T47D (cell line): ENCODE measurements around the gene GPC6.

ENCODE experiments used
- DNase-seq, 2 experiments: peaks; one replicate each; pipeline versions ENCODE4 v3.0.0 to v3.0.0-alpha.2; 2011 to 2012; ENCODE audit warnings: low read depth in 1 of 2, low spot score in 1 of 2
- JUND ChIP-seq: IDR thresholded peaks from 2 replicates; pipeline ENCODE4 v1.6.1; 2012; ENCODE audit warnings: low read depth
- in situ Hi-C: cut with HindIII; loops from 2 replicates; pipeline ENCODE4 v1.10.0; 2016; ENCODE audit warnings: low sequenced_read_pairs, low pct_unique_long_range_greater_than_20kb

GPC6 gene

GRCh38 chr13:93963266-93964145 lies 736.9 kb downstream of the GPC6 start:
- peak in 1 of 2 experiments; percentile 48 for DNase-seq
- TF ChIP-seq JUND: peak; percentile 78; the same call in 1 of the 2 replicates
- in situ Hi-C loops: no loop called here

- no peak for TF ChIP-seq JUND
- no peak for DNase-seq
- in situ Hi-C loops: no loop called here
Measured at GRCh38 chr13:93964146-93964512, 737.5 kb downstream of the GPC6 start.

- no peak for DNase-seq
- no peak for TF ChIP-seq JUND
- in situ Hi-C loops: no loop called here
Measured at GRCh38 chr13:93965587-93965986, 739.0 kb downstream of the GPC6 start.

GRCh38 chr13:93966267-93966936 lies 739.8 kb downstream of the GPC6 start:
- in situ Hi-C loops: no loop called here
- no peak for DNase-seq
- TF ChIP-seq JUND: no peak

GRCh38 chr13:93967286-93967685 lies 740.7 kb downstream of the GPC6 start:
- in situ Hi-C loops: no loop called here
- no peak for TF ChIP-seq JUND
- DNase-seq: no peak

- DNase-seq: no peak
- in situ Hi-C loops: no loop called here
- TF ChIP-seq JUND: no peak
Measured at GRCh38 chr13:93975242-93975641, 748.6 kb downstream of the GPC6 start.

- DNase-seq: no peak
- no peak for TF ChIP-seq JUND
- in situ Hi-C loops: no loop called here
Measured at GRCh38 chr13:93976528-93976927, 749.9 kb downstream of the GPC6 start.

- in situ Hi-C loops: no loop called here
- no peak for TF ChIP-seq JUND
- peak in 1 of 2 experiments; percentile 41 for DNase-seq
Measured at GRCh38 chr13:93977986-93978385, 751.4 kb downstream of the GPC6 start.

- no peak for TF ChIP-seq JUND
- in situ Hi-C loops: no loop called here
- no peak for DNase-seq
Measured at GRCh38 chr13:93981426-93981977, 754.9 kb downstream of the GPC6 start.

- in situ Hi-C loops: no loop called here
- TF ChIP-seq JUND: no peak
- no peak for DNase-seq
Measured at GRCh38 chr13:93982179-93982918, 755.7 kb downstream of the GPC6 start.

GRCh38 chr13:93984052-93984451 lies 757.4 kb downstream of the GPC6 start:
- DNase-seq: no peak
- no peak for TF ChIP-seq JUND
- in situ Hi-C loops: no loop called here

GRCh38 chr13:93984876-93985275 lies 758.3 kb downstream of the GPC6 start:
- TF ChIP-seq JUND: no peak
- DNase-seq: no peak
- in situ Hi-C loops: no loop called here

- TF ChIP-seq JUND: no peak
- DNase-seq: no peak
- in situ Hi-C loops: no loop called here
Measured at GRCh38 chr13:93987458-93987857, 760.9 kb downstream of the GPC6 start.
